Ramos (cell line): ENCODE data around the gene MAB21L2.
"Not testable (repeated sequence)": the region's sequence is repeated elsewhere in the genome, so short reads cannot be mapped to it uniquely, and the experiment has no call there.

ENCODE experiments used
- in situ Hi-C: fragments of 300-500 bp; cut with MboI; formaldehyde crosslinking; loops from one replicate; pipeline ENCODE4 v1.14.3; 2022; ENCODE audit warnings: low sequenced_read_pairs; ENCODE audit not compliant: unreplicated experiment

MAB21L2 gene

GRCh38 chr4:150582146-150582872, at the start of gene MAB21L2:
Gene MAB21L2, plus strand, starts transcription at chr4:150582151. Its CDS starts 879 bp downstream, at chr4:150583030.
- in situ Hi-C loops, result no loop called here

- in situ Hi-C loops, result no loop called here
These were observed 48.3 kb upstream of the MAB21L2 start for GRCh38 chr4:150533673-150534072.

- in situ Hi-C loops, result no loop called here
These were observed 47.1 kb upstream of the MAB21L2 start for GRCh38 chr4:150534818-150535217.

GRCh38 chr4:150537911-150538310, 44.0 kb upstream of the MAB21L2 start:
- in situ Hi-C loops, result not testable (repeated sequence)

- in situ Hi-C loops, result no loop called here
These were observed 41.4 kb upstream of the MAB21L2 start for GRCh38 chr4:150540536-150540935.

GRCh38 chr4:150540959-150541360, 41.0 kb upstream of the MAB21L2 start:
- in situ Hi-C loops, result no loop called here

GRCh38 chr4:150541681-150542080, 40.3 kb upstream of the MAB21L2 start:
- in situ Hi-C loops, result no loop called here

GRCh38 chr4:150543042-150543441, 38.9 kb upstream of the MAB21L2 start:
- in situ Hi-C loops, result no loop called here

GRCh38 chr4:150546286-150546685, 35.7 kb upstream of the MAB21L2 start:
- in situ Hi-C loops, result no loop called here

- in situ Hi-C loops, result no loop called here
These were observed 34.7 kb upstream of the MAB21L2 start for GRCh38 chr4:150547154-150547838.

- in situ Hi-C loops, result not testable (repeated sequence)
These were observed 24.1 kb upstream of the MAB21L2 start for GRCh38 chr4:150557811-150558210.

GRCh38 chr4:150561143-150561737, 20.7 kb upstream of the MAB21L2 start:
- in situ Hi-C loops, result no loop called here

GRCh38 chr4:150562250-150562649, 19.7 kb upstream of the MAB21L2 start:
- in situ Hi-C loops, result no loop called here

- in situ Hi-C loops, result no loop called here
These were observed 19.2 kb upstream of the MAB21L2 start for GRCh38 chr4:150562751-150563150.

- in situ Hi-C loops, result not testable (repeated sequence)
These were observed 17.0 kb upstream of the MAB21L2 start for GRCh38 chr4:150564967-150565366.

- in situ Hi-C loops, result no loop called here
These were observed 14.9 kb upstream of the MAB21L2 start for GRCh38 chr4:150567070-150567469.

- in situ Hi-C loops, result no loop called here
These were observed 12.5 kb upstream of the MAB21L2 start for GRCh38 chr4:150569384-150569987.

- in situ Hi-C loops, result no loop called here
These were observed 11.9 kb upstream of the MAB21L2 start for GRCh38 chr4:150569998-150570535.

GRCh38 chr4:150570862-150571261, 11.1 kb upstream of the MAB21L2 start:
- in situ Hi-C loops, result no loop called here

- in situ Hi-C loops, result no loop called here
These were observed 9.0 kb upstream of the MAB21L2 start for GRCh38 chr4:150572704-150573504.
